Activated CD4-positive, alpha-beta T cell treated with anti-CD3 and anti-CD28 coated beads, Interleukin-2, amount 10 ng/mL, durations not matched to agents 24 days and 14 days (primary cell): Measurements from ENCODE around the gene CNGB1. TPM values are rescaled to one million over a fixed set of nuclear protein-coding genes. Genes with fewer than 3 reads are reported as not detected.
"Not testable (repeated sequence)": the region's sequence is repeated elsewhere in the genome, so short reads cannot be mapped to it uniquely, and the experiment has no call there.

Experiments used
- DNase-seq: peaks from one replicate; pipeline ENCODE4 v3.0.0; 2022
- H3K27ac Mint-ChIP-seq: one replicate; pipeline ENCODE4 v1.8.0; 2022; ENCODE audit warnings: mild to moderate bottlenecking, mixed read lengths
- H3K27me3 Mint-ChIP-seq: one replicate; pipeline ENCODE4 v1.8.0; 2022; ENCODE audit warnings: mixed read lengths
- H3K36me3 Mint-ChIP-seq: one replicate; pipeline ENCODE4 v1.8.0; 2022; ENCODE audit warnings: low read depth, mild to moderate bottlenecking, mixed read lengths
- H3K4me1 Mint-ChIP-seq: one replicate; pipeline ENCODE4 v1.8.0; 2021; ENCODE audit warnings: mixed read lengths
- H3K4me3 Mint-ChIP-seq: one replicate; pipeline ENCODE4 v1.8.0; 2022; ENCODE audit warnings: mild to moderate bottlenecking, moderate library complexity, mixed read lengths
- H3K9me3 Mint-ChIP-seq: one replicate; pipeline ENCODE4 v1.8.0; 2021; ENCODE audit warnings: mixed read lengths
- intact Hi-C: fragments of 100-400 bp; cut with micrococcal nuclease; formaldehyde crosslinking; loops from one replicate; pipeline ENCODE4 v1.15.1; 2023
- total RNA-seq: library from RNA; stranded (reverse); gene quantifications from 2 replicates; pipeline ENCODE4 v1.2.3, GENCODE V29; 2022

The CNGB1 gene
- total RNA-seq, 1 donor from 2014 or later = not detected

- Mint-ChIP-seq H3K4me3 (no peak overlapping the region), H3K27ac (no peak overlapping the region), H3K36me3 (peaks cover 20% of the 10 kb centered on the region), H3K9me3 (no peaks in the 10 kb centered on the region), H3K4me1 (peaks cover 22% of the 10 kb centered on the region), H3K27me3 (no peaks in the 10 kb centered on the region)
- DNase-seq = no peak
- intact Hi-C loops = no loop called here
Observed at GRCh38 chr16:57993438-57993837, 22.5 kb upstream of the CNGB1 start.

DNA sequence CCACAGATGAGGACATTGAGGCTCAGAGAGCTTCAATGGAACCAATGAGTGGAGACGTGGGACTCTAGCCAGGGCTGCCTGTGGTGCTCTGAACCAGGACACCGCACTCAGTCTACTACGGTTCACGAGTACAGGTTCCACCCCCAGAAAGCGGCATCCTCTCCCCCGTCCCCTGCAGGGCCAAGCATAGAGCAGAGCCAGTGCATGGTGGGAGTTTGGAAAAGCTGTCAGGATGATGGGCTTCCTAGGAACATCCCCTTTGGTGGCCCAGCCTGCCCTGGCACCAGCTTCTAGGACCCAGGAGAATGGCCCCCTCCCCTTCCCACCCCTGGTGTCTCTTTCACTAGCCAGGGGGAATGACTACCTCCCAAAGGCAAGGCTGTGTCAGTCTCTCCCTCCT lies 21.2 kb upstream of the CNGB1 start:
- Mint-ChIP-seq H3K4me3 (no peak overlapping the region), H3K27ac (no peak overlapping the region), H3K9me3 (no peaks in the 10 kb centered on the region), H3K27me3 (no peaks in the 10 kb centered on the region), H3K4me1 (peaks cover 16% of the 10 kb centered on the region), H3K36me3 (peaks cover 13% of the 10 kb centered on the region)
- intact Hi-C loops = no loop called here
- DNase-seq = no peak

DNA sequence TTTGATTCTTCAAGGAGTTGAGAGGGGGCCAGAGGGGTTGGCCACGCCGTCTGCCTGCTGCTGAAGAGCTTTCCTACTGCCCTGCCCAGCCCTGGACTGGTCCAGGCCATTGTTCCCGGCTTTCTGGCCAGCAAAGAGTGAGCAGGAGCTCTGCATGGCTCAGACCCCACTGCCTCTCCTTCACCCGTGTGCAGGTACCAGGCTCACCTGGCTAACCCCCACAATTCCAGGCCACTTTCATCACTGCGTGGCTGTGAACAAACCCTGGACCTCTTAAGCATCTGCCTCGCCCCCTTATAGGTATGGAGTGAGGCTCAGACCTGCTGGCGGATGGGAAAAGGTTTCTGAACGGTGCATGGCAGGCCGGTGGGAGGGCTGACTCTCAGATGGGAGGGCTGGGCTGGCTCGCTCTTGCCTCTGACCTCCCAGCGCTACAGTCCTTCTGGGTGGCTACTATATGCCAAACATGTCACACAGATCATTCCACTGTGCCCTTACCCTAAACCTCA lies 20.7 kb upstream of the CNGB1 start:
- H3K27me3 Mint-ChIP-seq = no peaks in the 10 kb centered on the region
- H3K4me1 Mint-ChIP-seq = peaks cover 16% of the 10 kb centered on the region
- no peak for DNase-seq
- peaks cover 12% of the 10 kb centered on the region for H3K36me3 Mint-ChIP-seq
- intact Hi-C loops = no loop called here
- no peak overlapping the region for H3K4me3 Mint-ChIP-seq
- H3K27ac Mint-ChIP-seq = no peak overlapping the region
- H3K9me3 Mint-ChIP-seq = no peaks in the 10 kb centered on the region

- H3K36me3 Mint-ChIP-seq = no peaks in the 10 kb centered on the region
- H3K27me3 Mint-ChIP-seq = peaks cover 13% of the 10 kb centered on the region
- DNase-seq = no peak
- H3K27ac Mint-ChIP-seq = no peak overlapping the region
- H3K9me3 Mint-ChIP-seq = no peaks in the 10 kb centered on the region
- no peak overlapping the region for H3K4me3 Mint-ChIP-seq
- intact Hi-C loops = loop anchor here (5.0 kb wide), 1 partner anchor 447 kb away; the partner anchor contains the start of gene ADGRG5
- peaks cover 8% of the 10 kb centered on the region for H3K4me1 Mint-ChIP-seq
Observed at GRCh38 chr16:57988929-57989328, 18.0 kb upstream of the CNGB1 start.

DNA sequence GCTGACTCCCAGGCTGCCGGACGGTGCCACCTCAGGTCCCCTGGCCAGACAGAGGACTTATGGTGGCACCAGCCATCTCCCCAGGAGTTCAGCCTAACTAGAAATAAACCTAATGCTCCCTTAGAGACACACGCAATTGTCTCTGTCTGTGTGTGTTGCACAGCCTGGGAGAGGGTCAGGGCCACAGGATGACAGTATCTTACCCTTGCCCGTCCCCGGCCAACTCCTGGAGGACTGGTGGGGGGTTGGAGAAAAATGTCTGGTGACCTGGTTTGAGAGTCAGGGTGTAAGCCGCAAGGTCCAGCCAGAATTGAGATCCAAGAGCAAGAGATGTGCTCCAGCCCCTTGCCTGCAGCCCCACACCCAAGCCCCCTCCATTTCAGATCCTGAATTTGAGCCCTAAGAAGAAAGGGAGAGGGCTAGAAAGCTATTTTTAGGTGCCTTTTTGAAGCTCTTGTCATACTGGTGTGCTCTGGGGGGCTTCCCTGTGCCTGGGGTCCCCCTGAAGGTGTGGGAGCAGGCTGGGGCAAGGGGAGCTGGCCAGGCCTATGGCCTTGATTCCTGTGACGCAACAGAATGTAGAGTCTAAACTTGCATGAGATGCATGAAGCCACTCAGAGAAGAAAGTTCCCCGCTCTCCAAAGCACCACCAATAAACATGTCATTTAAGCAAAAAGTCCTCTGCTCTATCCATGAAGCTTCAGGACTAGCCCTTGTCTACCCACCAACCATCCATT lies 16.7 kb upstream of the CNGB1 start:
- no peak overlapping the region for H3K4me3 Mint-ChIP-seq
- intact Hi-C loops = loop anchor here (5.0 kb wide), 1 partner anchor 445 kb away; the partner anchor contains the start of gene ADGRG5
- peaks cover 13% of the 10 kb centered on the region for H3K27me3 Mint-ChIP-seq
- H3K27ac Mint-ChIP-seq = no peak overlapping the region
- peaks cover 8% of the 10 kb centered on the region for H3K4me1 Mint-ChIP-seq
- DNase-seq = no peak
- no peaks in the 10 kb centered on the region for H3K36me3 Mint-ChIP-seq
- H3K9me3 Mint-ChIP-seq = no peaks in the 10 kb centered on the region

DNA sequence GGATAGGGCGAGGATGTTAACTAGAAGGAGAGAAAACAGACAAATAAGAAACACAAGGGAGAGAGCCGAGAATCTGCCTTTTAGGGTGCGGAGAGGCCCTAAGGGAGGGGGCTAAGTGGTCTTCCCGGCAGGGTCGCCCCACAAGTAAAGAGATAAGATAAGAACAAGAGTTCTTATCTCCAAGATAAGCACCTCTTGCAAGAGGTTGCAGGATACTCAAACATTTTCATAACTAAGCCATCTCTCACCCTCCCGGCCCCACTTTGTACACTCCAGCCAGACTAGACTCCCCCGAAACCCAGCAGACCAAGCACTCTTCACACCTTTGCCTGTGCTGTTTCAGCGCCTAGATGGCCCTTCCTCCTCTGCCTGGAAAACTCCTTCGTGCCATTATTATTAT lies 15.3 kb upstream of the CNGB1 start:
- no peak for DNase-seq
- Mint-ChIP-seq H3K27me3 (peaks cover 13% of the 10 kb centered on the region), H3K27ac (no peak overlapping the region), H3K36me3 (no peaks in the 10 kb centered on the region), H3K4me1 (peaks cover 8% of the 10 kb centered on the region), H3K9me3 (no peaks in the 10 kb centered on the region), H3K4me3 (peak overlapping the region; percentile 24)
- intact Hi-C loops = loop anchor here (5.0 kb wide), 1 partner anchor 444 kb away; the partner anchor contains the start of gene ADGRG5

GRCh38 chr16:57985204-57986181 lies 14.6 kb upstream of the CNGB1 start:
- Mint-ChIP-seq H3K36me3 (no peaks in the 10 kb centered on the region), H3K9me3 (no peaks in the 10 kb centered on the region), H3K4me3 (peak overlapping the region; percentile 91), H3K27me3 (peaks cover 13% of the 10 kb centered on the region), H3K4me1 (peaks cover 8% of the 10 kb centered on the region), H3K27ac (peak overlapping the region; percentile 65)
- intact Hi-C loops = loop anchor here (5.0 kb wide), 1 partner anchor 443 kb away; the partner anchor contains the start of gene ADGRG5
- no peak for DNase-seq

GRCh38 chr16:57984443-57985203 lies 13.7 kb upstream of the CNGB1 start:
- H3K27me3 Mint-ChIP-seq = peaks cover 13% of the 10 kb centered on the region
- peak; percentile 97 for DNase-seq
- no peaks in the 10 kb centered on the region for H3K9me3 Mint-ChIP-seq
- intact Hi-C loops = loop anchor here (1.0 to 5.0 kb wide), 2 partner anchors 17 to 442 kb away; partner anchors contain the start of genes ADGRG5 and USB1
- H3K4me3 Mint-ChIP-seq = peak overlapping the region; percentile 91
- peak overlapping the region; percentile 65 for H3K27ac Mint-ChIP-seq
- no peaks in the 10 kb centered on the region for H3K36me3 Mint-ChIP-seq
- H3K4me1 Mint-ChIP-seq = peaks cover 8% of the 10 kb centered on the region

- H3K9me3 Mint-ChIP-seq = no peaks in the 10 kb centered on the region
- no peak overlapping the region for H3K27ac Mint-ChIP-seq
- no peak for DNase-seq
- peaks cover 8% of the 10 kb centered on the region for H3K4me1 Mint-ChIP-seq
- H3K4me3 Mint-ChIP-seq = no peak overlapping the region
- intact Hi-C loops = no loop called here
- peaks cover 13% of the 10 kb centered on the region for H3K27me3 Mint-ChIP-seq
- no peaks in the 10 kb centered on the region for H3K36me3 Mint-ChIP-seq
Observed at GRCh38 chr16:57982385-57982784, 11.5 kb upstream of the CNGB1 start.

DNA sequence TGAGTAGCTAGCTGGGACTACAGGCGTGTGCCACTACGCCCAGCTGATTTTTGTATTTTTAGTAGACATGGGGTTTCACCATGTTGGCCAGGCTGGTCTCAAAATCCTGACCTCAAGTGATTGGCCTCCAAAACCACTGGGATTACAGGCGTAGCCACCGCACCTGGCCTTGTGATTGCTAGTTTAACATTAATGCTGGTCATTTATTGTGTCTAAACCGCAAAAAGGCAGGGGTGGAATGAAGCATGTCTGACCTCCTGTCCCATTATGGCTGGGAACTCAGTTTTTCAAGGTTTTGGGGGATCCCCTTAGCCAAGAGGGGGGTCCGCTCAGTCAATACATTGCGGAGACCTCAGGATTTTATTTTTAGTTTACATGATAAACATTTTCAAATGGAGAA lies 10.7 kb upstream of the CNGB1 start:
- Mint-ChIP-seq H3K27ac (no peak overlapping the region), H3K9me3 (no peaks in the 10 kb centered on the region), H3K27me3 (peaks cover 15% of the 10 kb centered on the region), H3K36me3 (no peaks in the 10 kb centered on the region), H3K4me3 (no peak overlapping the region), H3K4me1 (peaks cover 8% of the 10 kb centered on the region)
- intact Hi-C loops = no loop called here
- no peak for DNase-seq

- Mint-ChIP-seq H3K27ac (no peak overlapping the region), H3K4me1 (peaks cover under 1% of the 10 kb centered on the region), H3K36me3 (no peaks in the 10 kb centered on the region), H3K9me3 (no peaks in the 10 kb centered on the region), H3K4me3 (no peak overlapping the region), H3K27me3 (peaks cover 4% of the 10 kb centered on the region)
- intact Hi-C loops = no loop called here
- DNase-seq = no peak
Observed at GRCh38 chr16:57979006-57979585, 8.2 kb upstream of the CNGB1 start.

DNA sequence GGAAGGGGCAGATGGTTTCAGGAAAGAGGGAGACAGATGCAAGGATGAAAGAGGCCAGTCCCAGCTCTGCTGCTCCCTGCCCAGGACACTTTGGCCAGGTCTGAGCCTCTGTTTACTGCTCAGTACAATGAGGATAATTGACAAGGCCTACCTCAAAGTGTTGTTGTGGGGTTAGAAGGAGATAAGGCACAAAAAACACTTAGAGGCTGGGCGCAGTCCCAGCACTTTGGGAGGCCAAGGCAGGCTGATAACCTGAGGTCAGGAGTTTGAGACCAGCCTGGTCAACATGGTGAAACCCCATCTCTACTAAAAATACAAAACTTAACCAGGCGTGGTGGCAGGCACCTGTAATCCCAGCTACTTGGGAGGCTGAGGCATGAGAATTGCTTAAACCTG lies 7.1 kb upstream of the CNGB1 start:
- H3K9me3 Mint-ChIP-seq, DNase-seq, intact Hi-C loops, H3K4me1 Mint-ChIP-seq, H3K27ac Mint-ChIP-seq, H3K27me3 Mint-ChIP-seq, H3K36me3 Mint-ChIP-seq, H3K4me3 Mint-ChIP-seq: not testable (repeated sequence)
